Epithelial cell of prostate (primary cell): ENCODE data around the gene NGF.
A peak's percentile ranks its signal among the peaks of the same experiment; 100 is the strongest.
"Not testable (repeated sequence)": the region's sequence is repeated elsewhere in the genome, so short reads cannot be mapped to it uniquely, and the experiment has no call there.

ENCODE experiments used
- DNase-seq: peaks from one replicate; pipeline ENCODE4 v3.0.0-alpha.2; 2011; ENCODE audit warnings: low read depth, low spot score
- H3K27ac ChIP-seq: fragments of 450-650 bp; 2 replicates; pipeline ENCODE4 v1.5.1; 2017; ENCODE audit warnings: mild to moderate bottlenecking

Gene NGF

DNA sequence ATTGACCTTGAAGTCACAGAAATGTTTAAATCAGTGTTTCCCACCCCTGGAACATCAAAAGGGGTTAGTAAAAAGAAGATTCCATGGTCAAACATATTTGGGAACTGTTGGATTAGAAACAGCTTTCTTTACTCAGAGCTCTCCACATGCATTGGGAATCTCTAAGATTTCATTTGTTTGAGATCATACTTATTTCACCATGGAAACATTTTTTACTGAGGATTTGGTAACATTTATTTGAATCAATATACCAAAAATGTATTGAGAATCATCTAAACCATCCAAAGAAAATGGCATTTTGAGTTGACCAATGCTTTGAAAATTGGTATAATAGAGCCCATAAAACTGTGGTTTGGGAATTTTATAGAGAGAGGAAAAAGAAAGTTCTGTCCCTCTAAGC is 25.3 kb downstream of the NGF start:
- no peak for DNase-seq
- H3K27ac ChIP-seq = no peak overlapping the region

DNA sequence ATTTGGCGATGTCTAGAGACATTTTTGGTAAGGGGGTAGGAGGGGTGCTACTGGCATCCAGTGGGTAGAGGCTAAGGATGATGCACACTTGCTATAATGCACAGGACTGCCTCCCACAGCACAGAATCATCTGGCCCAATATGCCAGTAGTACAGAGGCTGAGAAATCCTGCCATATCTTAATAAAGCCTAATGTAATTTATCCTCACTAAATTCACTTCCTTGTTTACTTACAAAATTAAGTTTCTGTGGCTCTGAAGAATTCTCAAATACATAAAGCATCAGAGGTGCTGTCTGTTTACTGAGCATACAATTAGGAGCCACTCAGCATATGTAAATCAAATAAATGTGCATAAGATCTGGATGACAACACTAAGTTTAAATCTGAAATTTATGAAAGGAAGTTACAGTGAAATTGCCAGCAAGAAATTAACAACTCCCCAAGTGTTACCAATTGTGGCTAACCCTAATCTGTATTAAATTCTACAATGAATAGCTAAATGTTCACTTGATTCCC is 26.5 kb downstream of the NGF start:
- no peak for DNase-seq
- H3K27ac ChIP-seq = no peak overlapping the region

DNA sequence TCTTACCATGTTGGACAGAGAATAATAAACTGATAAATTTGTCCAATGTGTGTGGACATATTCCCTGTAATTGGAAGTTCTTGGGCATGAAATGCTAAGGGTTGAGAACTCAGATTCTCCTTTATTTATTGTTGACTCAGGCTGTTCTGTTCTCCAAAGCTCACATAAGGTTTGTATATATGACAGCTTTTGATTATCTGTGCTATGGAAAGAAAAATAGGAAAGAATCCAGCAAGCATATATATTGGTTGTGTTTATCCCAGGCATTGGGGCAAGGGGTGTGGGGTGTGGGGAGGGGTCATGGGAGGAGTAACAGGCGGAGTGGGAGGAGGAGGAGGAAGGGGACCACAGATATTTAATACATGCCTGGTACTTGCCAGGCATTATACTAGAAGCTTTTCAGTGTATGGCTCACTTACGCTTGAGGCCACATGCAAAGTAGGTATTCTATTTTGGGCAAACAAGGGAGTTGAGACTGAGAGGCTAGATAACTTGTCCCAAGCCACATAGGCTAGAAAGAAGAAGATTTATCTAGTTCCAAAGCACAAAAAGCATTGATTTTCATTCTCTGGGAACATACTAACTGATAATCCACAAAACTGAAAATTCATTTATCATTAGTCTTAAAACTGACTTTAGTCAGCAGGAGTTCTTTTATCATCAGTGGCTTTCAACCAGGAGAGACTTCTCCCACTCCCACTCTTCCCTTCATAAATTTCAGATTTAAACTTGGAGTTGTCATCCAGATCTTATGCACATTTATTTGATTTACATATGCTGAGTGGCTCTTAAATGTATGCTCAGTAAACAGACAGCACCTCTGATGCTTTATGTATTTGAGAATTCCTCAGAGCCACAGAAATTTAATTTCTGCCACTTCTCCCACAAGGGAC is 27.2 kb downstream of the NGF start:
- no peak for DNase-seq
- H3K27ac ChIP-seq = no peak overlapping the region

DNA sequence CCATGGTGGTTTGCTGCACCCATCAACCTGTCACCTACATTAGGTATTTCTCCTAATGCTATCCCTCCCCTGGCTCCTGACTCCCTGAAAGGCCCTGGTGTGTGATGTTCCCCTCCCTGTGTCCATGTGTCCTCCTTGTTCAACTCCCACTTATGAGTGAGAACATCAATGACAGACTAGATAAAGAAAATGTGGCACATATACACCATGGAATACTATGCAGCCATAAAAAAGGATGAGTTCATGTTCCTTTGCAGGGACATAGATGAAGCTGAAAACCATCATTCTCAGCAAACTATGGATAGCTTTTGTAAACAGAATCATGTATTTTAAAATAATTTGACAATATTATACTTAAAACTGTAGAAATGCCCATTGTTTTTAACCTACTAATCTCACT is 28.5 kb downstream of the NGF start:
- not testable (repeated sequence) for DNase-seq

DNA sequence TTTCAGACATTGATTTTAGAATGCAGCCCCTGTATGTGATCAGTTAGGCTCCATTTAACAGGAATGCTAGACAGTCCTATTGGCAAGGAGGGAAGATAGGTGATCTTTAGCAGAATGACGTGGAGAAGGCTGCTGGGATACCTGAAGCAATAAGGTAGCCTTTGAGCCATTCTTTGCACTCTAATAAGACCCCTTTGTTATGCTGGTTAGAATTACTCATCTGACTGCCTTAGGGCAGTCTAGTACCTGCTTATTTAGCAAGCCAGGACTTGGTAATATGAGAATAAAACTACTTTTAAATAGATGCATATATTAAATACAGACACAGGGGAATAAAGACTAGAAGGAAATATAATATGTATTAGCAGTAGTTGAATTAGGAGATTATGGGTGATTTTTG is 29.1 kb downstream of the NGF start:
- DNase-seq = no peak
- no peak overlapping the region for H3K27ac ChIP-seq

More for the DNA sequence above, 28.5 kb downstream of the NGF start:
- H3K27ac ChIP-seq = not testable (repeated sequence)

DNA sequence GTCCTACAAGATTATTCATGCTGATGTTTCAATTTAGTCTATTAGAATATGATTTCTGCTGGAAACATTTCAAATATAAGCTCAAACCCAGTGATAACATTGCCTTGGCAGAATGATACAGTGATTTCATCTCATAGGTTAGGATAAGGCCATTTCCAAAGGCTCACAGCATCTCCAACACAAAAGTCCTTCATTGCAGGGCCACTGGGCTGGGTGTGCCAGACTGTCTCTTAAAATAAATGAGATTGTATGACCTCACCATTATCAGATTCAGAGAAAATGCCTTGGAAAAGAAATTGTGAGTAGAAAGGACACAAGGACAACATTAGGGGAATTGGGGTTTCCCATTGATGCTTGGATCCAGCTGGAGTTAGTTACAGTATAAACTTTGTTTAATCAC is 30.4 kb downstream of the NGF start:
- DNase-seq = no peak
- no peak overlapping the region for H3K27ac ChIP-seq

DNA sequence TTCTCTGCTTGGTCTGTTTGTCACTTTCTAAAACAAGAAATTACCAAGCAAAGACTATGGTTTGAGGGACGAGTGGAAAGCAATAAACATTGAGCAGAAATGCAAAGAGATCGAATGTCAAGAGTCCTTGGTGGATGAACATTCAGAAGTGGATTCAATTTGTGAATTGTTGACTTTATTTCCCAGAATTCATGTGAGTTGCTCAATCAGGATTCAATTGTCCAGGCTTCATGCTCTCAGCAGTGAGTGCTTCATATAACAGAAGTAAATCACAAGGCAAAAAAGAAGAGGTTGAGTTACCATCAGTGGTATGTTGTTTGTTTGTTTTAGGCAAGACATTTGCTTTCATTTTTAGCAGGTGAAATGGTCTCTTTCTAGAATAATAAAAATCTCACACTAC is 31.9 kb downstream of the NGF start:
- H3K27ac ChIP-seq = no peak overlapping the region
- no peak for DNase-seq

DNA sequence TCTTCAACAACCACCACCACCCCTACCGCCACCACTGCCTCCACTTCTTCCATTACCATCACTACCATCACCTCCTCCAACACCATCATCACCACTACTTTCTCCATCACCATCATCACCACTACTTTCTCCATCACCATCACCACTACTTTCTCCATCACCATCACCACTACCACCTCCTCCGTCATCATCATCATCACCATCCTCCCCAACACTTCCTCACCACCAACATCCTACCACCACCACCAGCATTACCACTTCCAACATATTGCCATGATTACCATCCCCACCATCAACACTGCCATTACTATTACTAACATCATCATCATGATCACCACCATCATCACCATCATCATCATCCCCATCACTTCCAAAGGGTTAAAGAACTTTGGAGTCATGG is 34.7 kb downstream of the NGF start:
- no peak overlapping the region for H3K27ac ChIP-seq
- no peak for DNase-seq

DNA sequence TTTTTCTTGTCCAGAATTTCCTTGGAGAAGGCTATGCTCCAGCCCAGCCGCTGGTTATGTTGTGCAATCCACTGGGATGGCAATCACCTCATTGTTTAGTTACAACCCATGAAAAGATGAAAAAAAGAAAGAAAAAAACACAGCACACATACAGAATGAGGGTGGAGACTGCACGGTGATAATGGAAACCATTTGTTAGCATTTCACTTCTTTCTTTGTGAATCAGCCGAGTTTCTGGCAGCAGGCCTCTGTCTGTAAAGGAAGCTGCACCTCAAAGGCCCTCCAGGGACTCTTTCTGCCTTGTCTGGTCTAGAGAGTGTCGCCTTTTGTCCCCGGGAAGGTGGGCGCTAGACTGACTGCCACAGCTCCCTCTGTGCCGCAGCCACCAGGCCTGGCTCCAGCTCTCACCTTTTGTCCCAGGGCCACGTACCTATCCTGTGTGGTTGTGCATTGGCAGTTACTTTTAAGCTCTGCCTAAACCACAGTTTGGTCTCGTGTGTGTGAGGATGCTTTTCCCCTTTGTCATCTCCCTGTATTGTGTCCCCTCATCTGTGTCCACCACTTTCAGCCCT is 35.6 kb downstream of the NGF start:
- peak overlapping the region; percentile 58 for H3K27ac ChIP-seq
- no peak for DNase-seq

DNA sequence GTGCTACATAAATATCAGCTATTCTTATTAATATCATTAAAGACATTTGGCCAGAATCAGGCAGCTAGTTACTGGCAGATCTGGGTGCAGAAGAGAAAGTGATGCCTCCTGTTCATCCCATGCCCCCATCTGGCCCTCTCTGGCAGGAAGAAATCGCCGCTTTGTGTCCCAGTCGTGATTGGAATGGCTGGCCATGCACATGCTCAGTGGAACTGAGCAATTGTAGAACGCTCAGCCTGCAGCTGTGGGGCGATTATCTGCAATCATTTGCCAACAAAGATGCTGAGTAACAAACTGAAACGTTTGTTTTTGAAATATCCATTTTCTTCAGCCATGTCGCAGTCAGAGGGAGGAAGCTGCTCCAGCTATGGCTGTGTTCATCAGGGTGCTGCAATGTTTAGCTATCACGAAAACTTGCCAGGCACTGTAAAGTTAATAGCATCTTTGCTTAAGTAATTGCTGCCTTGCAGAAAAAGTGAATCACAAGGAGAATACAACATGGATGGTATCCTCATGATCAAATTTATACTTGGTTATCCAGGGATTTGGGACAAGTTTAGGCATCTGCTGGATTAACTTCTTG is 36.5 kb downstream of the NGF start:
- no peak for DNase-seq
- H3K27ac ChIP-seq = no peak overlapping the region

DNA sequence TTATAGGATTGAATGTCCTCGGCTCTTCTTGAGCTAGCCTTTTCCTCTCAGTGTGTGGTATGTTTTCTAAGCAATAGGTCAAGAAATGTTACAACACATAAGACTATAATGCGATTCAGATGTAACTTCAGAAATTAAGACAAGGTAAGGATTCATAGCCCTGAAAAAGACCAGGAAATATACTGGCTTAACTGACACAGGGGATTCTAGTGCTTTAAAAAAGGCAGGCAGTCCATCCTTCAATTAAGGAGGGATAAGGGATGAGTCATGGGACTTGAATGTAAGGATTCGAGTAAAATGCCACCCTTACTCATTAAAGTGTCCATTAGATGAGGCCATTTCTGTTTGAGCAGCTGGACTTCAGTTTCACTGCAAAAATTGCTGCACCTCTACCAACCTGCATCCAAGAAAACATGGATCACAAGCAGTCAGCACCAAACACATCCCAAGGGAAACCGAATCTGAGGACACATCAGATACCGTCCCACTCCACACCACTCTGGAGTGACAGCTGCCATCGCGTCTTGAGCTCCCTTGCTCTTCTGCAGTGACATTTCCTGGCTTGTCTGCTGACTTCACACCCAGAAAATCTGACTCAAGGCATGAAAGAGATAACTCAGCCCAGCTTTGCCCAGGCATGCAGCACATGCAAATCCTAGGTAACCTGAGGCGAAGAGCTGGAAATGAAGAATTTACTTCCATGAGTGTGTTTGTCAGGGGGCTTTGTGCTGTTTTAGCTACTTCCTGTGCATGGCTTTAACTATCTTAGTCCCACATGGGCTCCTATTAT is 37.8 kb downstream of the NGF start:
- DNase-seq = peak; percentile 62
- peak overlapping the region; percentile 41 for H3K27ac ChIP-seq

DNA sequence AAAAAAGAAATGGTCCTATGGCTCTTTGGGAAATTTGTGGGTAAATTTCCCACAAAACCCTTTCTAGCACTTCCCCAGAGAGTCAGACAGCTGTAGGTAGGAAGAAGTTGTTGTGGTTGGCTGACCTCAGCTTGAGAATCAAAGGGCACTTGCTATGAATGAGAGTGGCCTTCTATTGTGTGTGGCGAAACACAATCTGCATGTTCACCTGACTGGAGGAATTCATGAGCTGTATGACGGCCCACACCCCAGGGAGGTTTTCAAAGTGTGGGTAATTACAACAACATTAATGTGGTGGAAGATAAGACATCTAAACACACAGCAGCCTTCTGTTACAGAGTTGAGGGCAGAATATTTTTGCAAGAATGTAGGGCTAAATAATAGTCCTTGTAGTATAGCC is 38.8 kb downstream of the NGF start:
- no peak overlapping the region for H3K27ac ChIP-seq
- DNase-seq = no peak

DNA sequence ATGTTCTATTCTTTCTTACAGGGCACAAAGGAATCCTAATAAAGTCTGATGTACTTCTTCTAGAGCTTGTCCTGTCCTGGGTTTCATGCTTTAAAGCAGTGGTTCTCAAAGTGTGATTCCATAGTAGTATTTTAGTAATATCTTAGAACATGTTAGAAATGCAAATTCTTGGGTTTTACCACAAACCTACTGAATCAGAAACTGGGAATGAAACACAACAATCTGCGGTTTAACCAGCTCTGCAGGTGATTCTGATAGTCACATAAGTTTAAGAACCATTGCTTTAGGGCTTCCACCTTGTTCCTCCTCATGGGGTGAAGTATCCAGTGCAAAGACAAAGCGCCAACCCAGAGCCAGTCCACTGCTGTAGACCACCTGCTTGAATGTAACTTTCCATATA is 41.1 kb downstream of the NGF start:
- no peak for DNase-seq
- no peak overlapping the region for H3K27ac ChIP-seq

DNA sequence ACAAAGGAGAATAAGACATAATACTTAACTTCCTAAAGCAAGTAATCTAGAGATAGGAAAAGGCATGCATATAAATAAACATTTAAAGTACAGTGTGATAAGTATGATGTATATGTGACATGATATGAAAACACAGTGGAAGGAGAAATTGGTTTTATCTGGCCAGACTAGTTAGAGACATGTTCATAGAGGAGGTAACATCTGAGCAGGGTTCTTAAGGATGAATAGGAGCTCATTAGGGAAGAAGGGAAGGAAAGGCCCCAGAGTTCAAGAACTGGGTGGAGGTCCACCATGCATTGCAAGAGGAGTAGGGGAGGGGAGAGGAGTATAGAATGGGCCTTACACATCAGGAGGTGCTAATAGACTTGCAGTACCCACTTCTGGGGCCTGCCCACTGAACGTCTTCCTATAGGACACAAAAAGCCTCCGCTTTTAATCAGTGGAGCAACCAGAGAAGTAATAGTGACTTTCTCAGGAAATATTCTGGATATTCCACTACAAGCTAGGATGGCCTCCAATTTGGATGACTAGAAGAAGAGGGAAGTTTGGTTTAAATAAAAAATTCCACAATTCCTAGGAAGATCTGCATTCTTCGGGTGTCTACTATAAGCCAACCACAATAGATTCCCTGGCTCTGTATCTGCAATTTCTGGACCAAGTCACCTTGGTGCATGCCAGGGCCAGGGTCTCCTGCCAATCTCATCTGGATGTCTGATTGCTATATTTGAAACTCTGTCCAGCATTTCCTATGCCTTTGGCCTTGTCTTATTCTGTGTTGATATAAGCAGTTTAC is 41.9 kb downstream of the NGF start:
- H3K27ac ChIP-seq = no peak overlapping the region
- DNase-seq = no peak

DNA sequence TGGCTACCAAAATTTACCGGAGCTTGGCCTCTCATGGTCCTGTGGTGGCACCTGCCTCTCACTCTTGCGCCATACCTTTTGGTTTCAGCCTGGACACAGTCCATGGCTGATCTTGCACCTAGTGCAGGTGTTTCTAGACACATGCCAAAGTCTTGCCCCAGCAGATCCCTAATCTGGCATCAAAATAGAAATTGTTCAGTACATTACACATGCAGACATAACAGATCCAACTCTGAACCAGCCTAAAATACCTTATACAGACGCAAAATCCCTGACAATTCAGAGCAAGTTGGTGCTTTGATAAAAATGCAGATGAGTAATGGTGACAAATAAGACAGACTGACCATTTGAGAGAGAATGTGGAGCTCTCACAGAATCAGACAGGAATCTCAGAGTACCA is 44.1 kb downstream of the NGF start:
- H3K27ac ChIP-seq = no peak overlapping the region
- no peak for DNase-seq

DNA sequence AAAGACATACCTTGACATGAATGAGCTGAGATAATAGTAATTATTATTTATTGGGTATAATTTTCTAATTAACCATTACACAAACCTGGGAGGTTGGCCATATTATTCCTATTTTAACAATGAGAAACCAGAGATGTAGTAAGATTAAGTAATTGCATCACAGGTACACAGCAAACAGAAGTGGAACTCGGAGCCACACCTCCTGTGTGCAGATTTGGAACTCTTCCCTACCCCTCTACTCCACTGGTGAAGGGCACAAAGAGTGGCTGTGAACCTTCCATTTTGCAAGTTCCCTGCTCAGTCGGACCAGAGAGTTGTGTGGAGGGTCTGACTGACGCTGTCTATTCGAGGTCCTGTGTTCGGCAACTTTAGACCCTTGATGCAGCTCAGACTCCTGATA is 45.0 kb downstream of the NGF start:
- DNase-seq = no peak
- no peak overlapping the region for H3K27ac ChIP-seq

DNA sequence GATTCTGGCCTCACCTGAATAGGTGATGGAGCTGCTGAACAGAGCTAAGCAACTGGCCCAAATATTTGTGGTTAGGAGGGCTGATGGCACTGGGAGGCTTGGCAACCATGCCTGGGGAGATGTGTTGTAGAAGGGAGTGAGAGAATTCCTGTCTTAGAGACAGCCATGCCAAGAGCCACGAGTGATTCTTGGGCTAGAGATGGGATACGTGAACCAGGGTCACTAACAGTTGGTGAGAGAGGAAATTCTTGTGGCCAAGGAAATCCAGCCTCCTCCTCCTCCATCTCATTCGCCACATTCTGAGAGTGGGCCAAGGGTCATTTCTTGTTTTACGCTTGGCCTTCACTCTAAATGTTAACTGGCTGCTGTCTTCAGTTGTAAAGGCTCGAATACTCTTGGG is 46.3 kb downstream of the NGF start:
- no peak overlapping the region for H3K27ac ChIP-seq
- DNase-seq = no peak

DNA sequence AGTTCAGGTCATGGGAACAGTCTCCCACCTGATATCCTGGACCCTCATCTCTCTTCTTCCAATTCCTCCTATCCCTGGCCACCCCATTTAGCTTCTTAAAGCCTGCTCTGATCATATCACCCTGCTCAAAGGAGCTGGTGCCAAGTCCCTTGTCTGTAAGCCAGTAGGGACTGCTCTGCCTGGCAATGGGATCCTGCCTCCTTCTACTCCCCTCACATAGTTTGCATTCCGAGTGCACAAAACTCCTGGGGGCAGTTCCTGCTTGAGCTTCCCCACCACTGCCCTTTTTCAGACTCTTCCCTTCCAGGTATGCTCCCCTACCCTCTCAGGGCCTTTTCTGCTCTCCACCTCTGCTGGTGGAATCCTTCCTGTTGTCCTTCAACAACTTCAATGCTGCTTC is 48.1 kb downstream of the NGF start:
- no peak overlapping the region for H3K27ac ChIP-seq
- DNase-seq = no peak

DNA sequence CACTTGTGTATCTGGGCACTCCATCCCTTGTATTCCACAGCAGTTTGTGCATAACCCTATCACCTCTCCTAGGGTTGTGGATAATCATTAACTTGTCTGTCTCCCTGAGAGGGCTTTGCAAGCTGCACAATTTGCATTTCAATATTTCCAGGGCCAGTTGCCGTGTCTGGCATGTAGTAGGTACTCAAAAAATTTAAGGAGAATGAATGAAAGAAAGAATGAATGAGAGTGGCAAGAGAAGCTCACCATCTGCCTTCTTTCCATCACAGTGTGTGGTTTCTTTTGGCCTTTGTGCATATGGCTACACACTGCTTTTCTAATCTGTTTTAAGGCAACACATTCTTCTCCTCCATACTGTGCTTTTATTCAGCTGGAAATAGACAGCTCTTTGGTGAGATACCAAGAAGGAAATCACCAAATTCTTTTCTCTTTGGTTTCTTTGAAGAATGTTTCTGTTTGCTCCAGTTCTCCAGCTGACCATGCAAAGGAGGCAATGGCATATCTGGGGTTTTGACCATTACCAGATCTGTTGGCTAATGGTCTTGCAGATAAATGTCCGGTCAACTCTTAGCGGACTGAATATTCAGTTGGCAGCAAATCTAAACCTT is 49.4 kb downstream of the NGF start:
- no peak overlapping the region for H3K27ac ChIP-seq
- no peak for DNase-seq
